Epithelial cell of esophagus (primary cell): ENCODE measurements around the gene DPT.

Source experiments
- DNase-seq: peaks from one replicate; pipeline ENCODE4 v3.0.0; 2010; ENCODE audit warnings: low read depth
- H3K4me3 ChIP-seq: 2 replicates; pipeline ENCODE4 v1.5.1; 2011; ENCODE audit warnings: mild to moderate bottlenecking, low read length, control low read depth
- TF ChIP-seq, protein P1 (sequence below): IDR thresholded peaks from 2 replicates; pipeline ENCODE4 v1.5.1; 2011; ENCODE audit warnings: low read depth, mild to moderate bottlenecking, low read length, control low read depth, inconsistent platforms; ENCODE audit not compliant: insufficient read depth; ENCODE audit errors: missing control alignments

Gene DPT

DNA sequence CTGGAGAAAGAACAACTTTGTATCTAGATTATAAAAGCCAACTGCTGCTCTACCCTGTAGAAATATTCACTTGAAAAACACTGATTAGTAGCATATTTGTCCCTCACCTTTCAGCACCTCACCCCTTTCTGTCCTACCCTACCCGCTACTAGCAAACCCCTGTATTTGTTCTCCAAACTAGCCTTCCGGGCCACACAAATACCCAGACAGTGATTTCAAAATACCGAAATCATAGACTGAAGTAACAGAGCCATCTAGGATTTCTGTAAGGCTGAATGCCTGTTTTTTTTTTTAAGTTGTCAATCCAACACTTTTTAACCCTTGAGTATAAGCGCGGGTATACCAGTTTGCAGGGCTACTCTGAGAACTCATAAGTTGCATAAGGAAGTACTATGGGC is 398 bp upstream of the DPT start:
- TF ChIP-seq, protein P1, sequence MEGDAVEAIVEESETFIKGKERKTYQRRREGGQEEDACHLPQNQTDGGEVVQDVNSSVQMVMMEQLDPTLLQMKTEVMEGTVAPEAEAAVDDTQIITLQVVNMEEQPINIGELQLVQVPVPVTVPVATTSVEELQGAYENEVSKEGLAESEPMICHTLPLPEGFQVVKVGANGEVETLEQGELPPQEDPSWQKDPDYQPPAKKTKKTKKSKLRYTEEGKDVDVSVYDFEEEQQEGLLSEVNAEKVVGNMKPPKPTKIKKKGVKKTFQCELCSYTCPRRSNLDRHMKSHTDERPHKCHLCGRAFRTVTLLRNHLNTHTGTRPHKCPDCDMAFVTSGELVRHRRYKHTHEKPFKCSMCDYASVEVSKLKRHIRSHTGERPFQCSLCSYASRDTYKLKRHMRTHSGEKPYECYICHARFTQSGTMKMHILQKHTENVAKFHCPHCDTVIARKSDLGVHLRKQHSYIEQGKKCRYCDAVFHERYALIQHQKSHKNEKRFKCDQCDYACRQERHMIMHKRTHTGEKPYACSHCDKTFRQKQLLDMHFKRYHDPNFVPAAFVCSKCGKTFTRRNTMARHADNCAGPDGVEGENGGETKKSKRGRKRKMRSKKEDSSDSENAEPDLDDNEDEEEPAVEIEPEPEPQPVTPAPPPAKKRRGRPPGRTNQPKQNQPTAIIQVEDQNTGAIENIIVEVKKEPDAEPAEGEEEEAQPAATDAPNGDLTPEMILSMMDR, result no peak
- DNase-seq, result no peak
- no peak overlapping the region for H3K4me3 ChIP-seq

DNA sequence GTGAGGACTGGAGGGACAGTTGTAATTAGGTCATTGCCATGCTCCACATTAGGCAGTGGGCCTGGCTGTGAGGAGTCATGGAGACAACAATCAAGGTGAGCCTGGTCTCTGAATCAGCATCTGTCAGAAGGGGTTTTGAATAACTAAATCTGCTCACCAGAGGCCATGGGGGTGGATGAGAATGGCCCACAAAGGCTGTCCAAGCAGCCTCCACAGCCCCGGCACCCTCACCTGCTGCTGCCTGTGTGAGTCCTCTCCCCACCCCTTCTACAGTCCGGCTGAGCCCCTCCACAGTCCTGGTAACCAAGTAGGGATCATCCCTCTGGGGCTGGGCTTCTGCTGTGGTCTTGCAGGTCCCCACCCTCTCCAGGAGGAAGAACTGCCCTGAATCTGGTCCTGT is 2.3 kb downstream of the DPT start:
- no peak overlapping the region for H3K4me3 ChIP-seq
- DNase-seq, result no peak
- TF ChIP-seq, protein P1, result no peak

DNA sequence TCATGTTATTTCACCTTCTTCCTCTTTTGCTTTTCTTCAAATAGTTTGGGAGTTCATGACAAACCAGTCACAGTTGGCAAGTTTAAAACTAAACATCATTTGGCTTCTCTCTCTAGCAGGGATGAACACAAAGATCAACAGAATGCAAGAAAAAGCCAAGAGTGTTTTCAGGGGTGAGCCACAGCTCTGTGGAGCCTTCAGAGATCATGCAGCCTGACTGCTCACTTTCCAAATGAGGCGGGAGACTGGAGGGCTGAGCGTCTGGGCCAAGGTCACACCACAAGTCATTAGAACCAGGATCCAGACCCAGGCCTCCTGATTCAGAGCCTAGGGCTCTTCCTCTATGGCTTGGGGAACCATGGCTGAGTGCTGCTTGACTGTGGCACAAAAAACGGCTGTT is 2.7 kb downstream of the DPT start:
- TF ChIP-seq, protein P1, result no peak
- no peak for DNase-seq
- H3K4me3 ChIP-seq, result no peak overlapping the region

DNA sequence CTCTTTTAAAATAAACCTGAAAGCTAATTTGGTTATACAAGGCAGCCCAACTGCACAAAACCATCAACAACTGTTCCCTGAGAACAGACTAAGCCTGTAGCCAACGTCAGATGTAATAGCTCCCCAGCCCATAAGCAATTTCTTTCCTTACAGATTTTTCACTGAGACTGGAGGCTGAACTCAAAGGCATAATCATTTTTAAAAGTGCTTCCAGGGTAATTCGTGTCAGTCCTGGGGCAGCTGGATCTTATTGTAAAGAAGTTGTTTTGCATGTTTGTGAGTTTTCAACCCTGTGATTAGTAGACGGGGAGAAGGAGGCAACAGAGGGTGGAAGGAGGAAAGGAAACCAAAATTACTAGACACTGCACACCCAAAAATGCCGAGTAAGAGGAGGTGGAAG is 3.2 kb downstream of the DPT start:
- no peak for DNase-seq
- TF ChIP-seq, protein P1, result no peak

DNA sequence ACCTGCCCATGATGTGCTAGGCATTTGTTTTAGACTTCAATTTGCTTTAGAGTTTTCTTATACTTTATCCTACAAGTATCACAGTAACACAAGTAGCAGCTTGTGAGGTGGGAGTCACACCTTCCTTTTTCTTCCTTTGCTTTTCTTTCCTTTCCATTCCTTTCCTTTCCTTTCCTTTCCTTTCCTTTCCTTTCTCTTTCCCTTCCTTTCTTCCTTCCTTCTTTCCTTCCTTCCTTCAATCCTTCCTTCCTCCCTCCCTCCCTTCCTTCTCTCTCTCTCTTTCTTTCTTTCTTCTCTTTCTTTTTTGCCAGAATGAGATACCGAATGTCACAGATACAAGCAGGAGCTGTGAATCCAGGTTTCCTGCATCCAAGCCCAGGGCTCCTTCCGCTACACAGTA is 3.9 kb downstream of the DPT start:
- DNase-seq, result no peak
- H3K4me3 ChIP-seq, result no peak overlapping the region
- TF ChIP-seq, protein P1, result no peak

More for the DNA sequence above, 3.2 kb downstream of the DPT start:
- no peak overlapping the region for H3K4me3 ChIP-seq

DNA sequence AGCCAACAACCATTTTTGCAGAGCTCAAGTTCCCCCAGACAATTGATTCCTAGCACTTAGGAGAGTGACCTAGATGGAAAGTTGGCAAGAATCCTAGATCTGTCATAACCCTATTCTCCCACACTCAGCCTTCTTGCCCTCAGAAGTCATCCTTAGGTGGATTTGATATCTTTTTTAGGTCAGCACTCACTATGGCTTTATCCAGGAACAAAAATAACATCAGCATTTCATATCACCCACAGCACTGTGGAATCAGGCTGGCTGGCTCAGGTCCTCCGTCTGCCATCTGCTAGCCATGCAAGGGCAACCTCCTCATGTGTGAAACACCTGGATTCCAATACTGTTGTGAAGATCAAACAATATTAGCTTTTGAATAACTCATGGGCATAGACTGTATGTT is 6.0 kb downstream of the DPT start:
- TF ChIP-seq, protein P1, result no peak
- no peak overlapping the region for H3K4me3 ChIP-seq
- DNase-seq, result no peak

DNA sequence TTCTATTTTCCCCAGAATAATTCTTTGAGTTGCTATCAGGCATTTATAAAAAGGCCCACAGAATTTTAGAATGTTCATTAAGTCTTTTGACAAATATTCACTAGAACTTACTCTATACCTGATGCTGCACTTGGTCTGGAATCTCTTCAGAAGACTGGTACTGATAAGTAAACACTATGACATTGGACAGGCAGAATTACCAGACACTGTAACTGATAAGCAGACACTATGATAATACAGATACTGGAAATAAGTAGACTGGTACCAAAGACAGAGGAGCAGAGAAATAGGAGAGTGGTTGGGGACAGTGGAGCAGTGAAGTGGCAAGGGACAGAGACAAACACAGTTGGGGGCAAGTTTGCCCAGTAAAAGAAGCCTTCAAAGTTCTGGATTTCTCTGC is 8.2 kb downstream of the DPT start:
- TF ChIP-seq, protein P1, result no peak
- no peak for DNase-seq
- H3K4me3 ChIP-seq, result no peak overlapping the region
